GM23338 (cell line): ENCODE data around the gene KCNA2. TPM values are rescaled to one million over a fixed set of nuclear protein-coding genes. Genes with fewer than 3 reads are reported as not detected.

Source experiments
- ATAC-seq: fragments of 200-7000 bp; cut with Tn5 transposase; 3 replicates; pipeline ENCODE4 v1.9.1; 2020
- DNase-seq: peaks from one replicate; pipeline ENCODE4 v3.0.0-alpha.2; 2015; ENCODE audit warnings: low spot score
- H2AFZ ChIP-seq: fragments of 200-600 bp; sonication (generic); 2 replicates; pipeline ENCODE4 v1.8.0; 2016; ENCODE audit warnings: antibody characterized with exemption, mild to moderate bottlenecking, moderate library complexity
- H3F3A ChIP-seq: fragments of 200-600 bp; sonication (generic); replicated peaks from 2 replicates; pipeline ENCODE4 v1.8.0; 2017; ENCODE audit warnings: antibody characterized with exemption, mixed run types, low read depth
- H3K27ac ChIP-seq: fragments of 200-600 bp; sonication (generic); 2 replicates; pipeline ENCODE4 v1.6.1; 2016; ENCODE audit warnings: low read depth
- H3K27me3 ChIP-seq: fragments of 200-600 bp; sonication (generic); 2 replicates; pipeline ENCODE4 v1.8.0; 2016; ENCODE audit warnings: mild to moderate bottlenecking, mixed run types, moderate library complexity; ENCODE audit not compliant: insufficient read depth
- H3K36me3 ChIP-seq: fragments of 200-600 bp; sonication (generic); 2 replicates; pipeline ENCODE4 v1.8.0; 2016; ENCODE audit warnings: mild to moderate bottlenecking; ENCODE audit not compliant: insufficient read depth
- H3K4me1 ChIP-seq: fragments of 200-600 bp; sonication (generic); 2 replicates; pipeline ENCODE4 v1.8.0; 2016; ENCODE audit warnings: mild to moderate bottlenecking, moderate library complexity; ENCODE audit not compliant: insufficient read depth
- H3K4me2 ChIP-seq: fragments of 200-600 bp; sonication (generic); 2 replicates; pipeline ENCODE4 v1.7.1; 2017; ENCODE audit warnings: mixed run types
- H3K4me3 ChIP-seq: fragments of 200-600 bp; sonication (generic); 2 replicates; pipeline ENCODE4 v1.6.1; 2016; ENCODE audit warnings: mixed run types
- H3K79me2 ChIP-seq: fragments of 200-600 bp; sonication (generic); replicated peaks from 2 replicates; pipeline ENCODE4 v1.8.0; 2017; ENCODE audit warnings: mild to moderate bottlenecking; ENCODE audit not compliant: insufficient read depth
- H3K9me2 ChIP-seq: fragments of 200-600 bp; sonication (generic); 2 replicates; pipeline ENCODE4 v1.8.0; 2017; ENCODE audit not compliant: insufficient read depth
- H4K20me1 ChIP-seq: fragments of 200-600 bp; sonication (generic); replicated peaks from 2 replicates; pipeline ENCODE4 v1.8.0; 2017; ENCODE audit warnings: mild to moderate bottlenecking; ENCODE audit not compliant: insufficient read depth
- H3K27ac Mint-ChIP-seq: 2 replicates; pipeline ENCODE4 v1.8.0; 2020; ENCODE audit warnings: inconsistent platforms, mild to moderate bottlenecking, moderate library complexity, mixed read lengths
- H3K27me3 Mint-ChIP-seq: 3 replicates; pipeline ENCODE4 v1.8.0; 2022; ENCODE audit warnings: low read depth, mild to moderate bottlenecking, moderate library complexity, mixed read lengths, inconsistent platforms; ENCODE audit not compliant: insufficient read depth, poor library complexity
- H3K36me3 Mint-ChIP-seq: 3 replicates; pipeline ENCODE4 v1.8.0; 2021; ENCODE audit warnings: low read depth, mild to moderate bottlenecking, inconsistent platforms, moderate library complexity, mixed read lengths
- H3K4me1 Mint-ChIP-seq: 3 replicates; pipeline ENCODE4 v1.8.0; 2020; ENCODE audit warnings: mild to moderate bottlenecking, inconsistent platforms, mixed read lengths
- H3K4me3 Mint-ChIP-seq: 3 replicates; pipeline ENCODE4 v1.8.0; 2021; ENCODE audit warnings: moderate library complexity, mild to moderate bottlenecking, inconsistent platforms, mixed read lengths
- H3K9me3 Mint-ChIP-seq: 3 replicates; pipeline ENCODE4 v1.8.0; 2020; ENCODE audit warnings: moderate library complexity, mild to moderate bottlenecking, inconsistent platforms, mixed read lengths
- CREB1 ChIP-seq: fragments of 250-450 bp; sonication (Bioruptor Pico); IDR thresholded peaks from 2 replicates; pipeline ENCODE4 v1.5.0; 2020; ENCODE audit warnings: low read depth, mild to moderate bottlenecking, moderate library complexity
- CTCF ChIP-seq, 2 experiments: fragments of 200-600 bp in 1 of 2; sonication (generic) in 1 of 2; conservative IDR thresholded peaks; 2 replicates each; pipeline versions ENCODE4 v1.5.1 to v1.6.1; 2016 to 2017; ENCODE audit warnings: antibody characterized with exemption in 2 of 2, low read depth in 2 of 2, mild to moderate bottlenecking in 2 of 2, moderate library complexity in 1 of 2
- ETS1 ChIP-seq: IDR thresholded peaks from 2 replicates; pipeline ENCODE4 v1.6.1; 2016; ENCODE audit warnings: antibody characterized with exemption
- EZH2 ChIP-seq: fragments of 200-600 bp; sonication (generic); IDR thresholded peaks from one replicate; pipeline ENCODE4 v1.8.0; 2017; ENCODE audit warnings: antibody characterized with exemption, mild to moderate bottlenecking, low read depth; ENCODE audit not compliant: unreplicated experiment
- EZH2phosphoT487 ChIP-seq: fragments of 200-600 bp; sonication (generic); IDR thresholded peaks from one replicate; pipeline ENCODE4 v1.8.1; 2018; ENCODE audit warnings: antibody characterized with exemption; ENCODE audit not compliant: unreplicated experiment
- JUNB ChIP-seq: IDR thresholded peaks from one replicate; pipeline ENCODE4 v1.6.1; 2016; ENCODE audit warnings: antibody characterized with exemption; ENCODE audit not compliant: unreplicated experiment
- NANOG ChIP-seq: IDR thresholded peaks from 2 replicates; pipeline ENCODE4 v1.6.1; 2016; ENCODE audit warnings: antibody characterized with exemption, borderline replicate concordance
- POLR2AphosphoS5 ChIP-seq: IDR thresholded peaks from 2 replicates; pipeline ENCODE4 v1.6.1; 2016; ENCODE audit warnings: antibody characterized with exemption, low read depth
- REST ChIP-seq: IDR thresholded peaks from one replicate; pipeline ENCODE4 v1.6.1; 2018; ENCODE audit warnings: antibody characterized with exemption; ENCODE audit not compliant: unreplicated experiment
- STAT1 ChIP-seq: IDR thresholded peaks from one replicate; pipeline ENCODE4 v1.6.1; 2016; ENCODE audit warnings: antibody characterized with exemption; ENCODE audit not compliant: unreplicated experiment
- ZNF114 ChIP-seq: fragments of 250-450 bp; sonication (Bioruptor Pico); IDR thresholded peaks from 2 replicates; pipeline ENCODE4 v1.5.0; 2020; ENCODE audit warnings: mild to moderate bottlenecking, moderate library complexity
- ZNF331 ChIP-seq: fragments of 250-450 bp; sonication (Bioruptor Pico); IDR thresholded peaks from 2 replicates; pipeline ENCODE4 v1.5.0; 2020; ENCODE audit warnings: low read depth, mild to moderate bottlenecking, moderate library complexity
- ZNF462 ChIP-seq: fragments of 250-450 bp; sonication (Bioruptor Pico); IDR thresholded peaks from 2 replicates; pipeline ENCODE4 v1.5.0; 2020; ENCODE audit warnings: mild to moderate bottlenecking, moderate library complexity
- polyA plus RNA-seq: library from polyadenylated mRNA; unstranded; fragments of >200 nt; fragmentation: Nextera tagmentation; extraction: Ambion mirVana; gene quantifications from 2 replicates; pipeline ENCODE4 v1.2.1, GENCODE V29; 2016
- total RNA-seq: library from RNA; depleted of rRNA; stranded (reverse); fragments of >200 nt; shearing (Covaris generic); gene quantifications from 2 replicates; pipeline ENCODE4 v1.2.3, GENCODE V29; 2014

Gene KCNA2
- total and polyA plus RNA-seq, 2 experiments from 2014 or later: 0.11 to 1.5 TPM

GRCh38 chr1:110635434-110635833 lies 29.3 kb upstream of the KCNA2 start:
- TF ChIP-seq ZNF462 (no peak), EZH2phosphoT487 (no peak), JUNB (no peak), STAT1 (no peak), CTCF (conservative IDR thresholded peaks at IDR 0.05; ENCODE audit: low read depth in 2 of 2) (no peak), ZNF114 (CRISPR knock-in tag) (no peak), ZNF331 (CRISPR knock-in tag) (no peak), REST (no peak), ETS1 (no peak), POLR2AphosphoS5 (no peak), NANOG (no peak), CREB1 (CRISPR knock-in tag) (no peak), EZH2 (no peak)
- H3K9me3 Mint-ChIP-seq: no peaks in the 10 kb centered on the region

More at GRCh38 chr1:110635434-110635833, 29.3 kb upstream of the KCNA2 start:
- Histone ChIP-seq H3K79me2 (no peaks in the 10 kb centered on the region), H4K20me1 (no peaks in the 10 kb centered on the region), H3F3A (no peaks in the 10 kb centered on the region), H3K4me2 (no peak overlapping the region), H3K27me3 (0 out of 2 replicates have a peak, but pooled peaks cover 3% of the 10 kb centered on the region), H3K9me2 (no peaks in the 10 kb centered on the region), H3K4me1 (no peaks in the 10 kb centered on the region), H3K27ac (no peak overlapping the region), H3K4me3 (no peak overlapping the region), H2AFZ (no peak overlapping the region), H3K36me3 (no peaks in the 10 kb centered on the region)
- H3K4me3 Mint-ChIP-seq: no peak overlapping the region
- H3K27ac Mint-ChIP-seq: no peak overlapping the region
- H3K4me1 Mint-ChIP-seq: no peaks in the 10 kb centered on the region
- no peaks in the 10 kb centered on the region for H3K36me3 Mint-ChIP-seq
- DNase-seq (no peak), ATAC-seq (no peak)
- H3K27me3 Mint-ChIP-seq: peaks cover 7% of the 10 kb centered on the region
